ENCODE data around the gene GMCL1. TPM values are rescaled to one million over a fixed set of nuclear protein-coding genes. Genes with fewer than 3 reads are reported as not detected.

Gene GMCL1
- total and polyA plus RNA-seq, 2 of the 13 experiments (the other 11 are each of a cell fraction or from before 2014, with no cell fraction given): 18.7 to 24.0 TPM

- no peak for TF ChIP-seq PRDM10 (CRISPR knock-in tag; IDR thresholded peaks at IDR 0.05; ENCODE audit: low read depth)
- TF ChIP-seq MEIS2 (CRISPR knock-in tag; IDR thresholded peaks at IDR 0.05): no peak
- TF ChIP-seq RFXAP (CRISPR knock-in tag; IDR thresholded peaks at IDR 0.05; ENCODE audit: borderline replicate concordance): no peak
- no peak for TF ChIP-seq ZHX1 (CRISPR knock-in tag; IDR thresholded peaks at IDR 0.05; ENCODE audit: low read depth)
- no peak for TF ChIP-seq NFAT5 (CRISPR knock-in tag; IDR thresholded peaks at IDR 0.05)
- TF ChIP-seq ZNF543 (CRISPR knock-in tag; IDR thresholded peaks at IDR 0.05): no peak
- no peak for TF ChIP-seq HOXD1 (CRISPR knock-in tag; IDR thresholded peaks at IDR 0.05)
- TF ChIP-seq PLRG1 (conservative IDR thresholded peaks at IDR 0.05): no peak
- peak; percentile 81; the same call in 1 of the 2 replicates for TF ChIP-seq HNF4G (IDR thresholded peaks at IDR 0.05; ENCODE audit: borderline replicate concordance, low read depth, low read length)
- TF ChIP-seq HNF4G (CRISPR knock-in tag; IDR thresholded peaks at IDR 0.05; ENCODE audit: borderline replicate concordance, low read depth): no peak
- no peak for TF ChIP-seq ZKSCAN5 (CRISPR knock-in tag; IDR thresholded peaks at IDR 0.05)
- TF ChIP-seq, protein P1, sequence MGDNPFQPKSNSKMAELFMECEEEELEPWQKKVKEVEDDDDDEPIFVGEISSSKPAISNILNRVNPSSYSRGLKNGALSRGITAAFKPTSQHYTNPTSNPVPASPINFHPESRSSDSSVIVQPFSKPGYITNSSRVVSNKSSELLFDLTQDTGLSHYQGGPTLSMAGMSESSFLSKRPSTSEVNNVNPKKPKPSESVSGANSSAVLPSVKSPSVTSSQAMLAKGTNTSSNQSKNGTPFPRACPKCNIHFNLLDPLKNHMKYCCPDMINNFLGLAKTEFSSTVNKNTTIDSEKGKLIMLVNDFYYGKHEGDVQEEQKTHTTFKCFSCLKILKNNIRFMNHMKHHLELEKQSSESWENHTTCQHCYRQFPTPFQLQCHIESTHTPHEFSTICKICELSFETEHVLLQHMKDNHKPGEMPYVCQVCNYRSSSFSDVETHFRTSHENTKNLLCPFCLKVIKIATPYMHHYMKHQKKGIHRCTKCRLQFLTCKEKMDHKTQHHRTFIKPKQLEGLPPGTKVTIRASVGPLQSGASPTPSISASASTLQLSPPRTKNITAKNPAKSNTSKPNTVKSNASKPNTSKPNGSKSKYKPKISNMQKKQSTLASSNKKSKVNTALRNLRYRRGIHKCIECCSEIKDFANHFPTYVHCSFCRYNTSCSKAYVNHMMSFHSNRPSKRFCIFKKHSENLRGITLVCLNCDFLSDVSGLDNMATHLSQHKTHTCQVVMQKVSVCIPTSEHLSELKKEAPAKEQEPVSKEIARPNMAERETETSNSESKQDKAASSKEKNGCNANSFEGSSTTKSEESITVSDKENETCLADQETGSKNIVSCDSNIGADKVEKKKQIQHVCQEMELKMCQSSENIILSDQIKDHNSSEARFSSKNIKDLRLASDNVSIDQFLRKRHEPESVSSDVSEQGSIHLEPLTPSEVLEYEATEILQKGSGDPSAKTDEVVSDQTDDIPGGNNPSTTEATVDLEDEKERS (CRISPR knock-in tag; IDR thresholded peaks at IDR 0.05): peak; percentile 57; the same call in 1 of the 2 replicates
- no peak for TF ChIP-seq TCF7L2 (IDR thresholded peaks at IDR 0.05; ENCODE audit: low read depth, low read length)
These were observed 97.5 kb downstream of the GMCL1 start (continued) for GRCh38 chr2:69926849-69927515.
